Neuronal stem cell (in vitro differentiated cells): ENCODE data around the gene PARD6A. TPM values are rescaled to one million over a fixed set of nuclear protein-coding genes. Genes with fewer than 3 reads are reported as not detected.

Experiments used
- DNase-seq: peaks from one replicate; pipeline ENCODE4 v3.0.0-alpha.2; 2013; ENCODE audit warnings: low spot score
- H2AFZ ChIP-seq: one replicate; pipeline ENCODE4 v1.6.1; 2013; ENCODE audit warnings: mild to moderate bottlenecking, low read length, inconsistent platforms
- H2AK5ac ChIP-seq: 2 replicates; pipeline ENCODE4 v1.6.1; 2013; ENCODE audit warnings: low read depth, mild to moderate bottlenecking, inconsistent platforms, low read length, moderate library complexity, mixed read lengths
- H2BK120ac ChIP-seq: 2 replicates; pipeline ENCODE4 v1.6.1; 2013; ENCODE audit warnings: low read depth, mild to moderate bottlenecking, inconsistent platforms, low read length, moderate library complexity, mixed read lengths
- H2BK12ac ChIP-seq: one replicate; pipeline ENCODE4 v1.6.1; 2013; ENCODE audit warnings: low read length, inconsistent platforms
- H2BK15ac ChIP-seq: 2 replicates; pipeline ENCODE4 v1.6.1; 2013; ENCODE audit warnings: mild to moderate bottlenecking, low read length, inconsistent platforms, mixed read lengths
- H2BK5ac ChIP-seq: one replicate; pipeline ENCODE4 v1.6.1; 2013; ENCODE audit warnings: inconsistent platforms, mild to moderate bottlenecking, low read length, moderate library complexity
- H3K14ac ChIP-seq: one replicate; pipeline ENCODE4 v1.6.1; 2013; ENCODE audit warnings: low read length, inconsistent platforms
- H3K18ac ChIP-seq: 2 replicates; pipeline ENCODE4 v1.6.1; 2013; ENCODE audit warnings: low read length, inconsistent platforms
- H3K23ac ChIP-seq: 2 replicates; pipeline ENCODE4 v1.6.1; 2013; ENCODE audit warnings: low read depth, mild to moderate bottlenecking, mixed read lengths, low read length, inconsistent platforms; ENCODE audit not compliant: poor library complexity
- H3K27ac ChIP-seq: replicated peaks from 3 replicates; pipeline ENCODE4 v1.5.1; 2013; ENCODE audit warnings: low read length, inconsistent platforms
- H3K27me3 ChIP-seq, 3 experiments: 2 replicates each; pipeline ENCODE4 v1.6.1; 2013; ENCODE audit warnings: low read length in 3 of 3, mild to moderate bottlenecking in 2 of 3, inconsistent platforms in 1 of 3, low read depth in 1 of 3, mixed read lengths in 1 of 3, moderate library complexity in 1 of 3; ENCODE audit not compliant: control insufficient read depth in 3 of 3, insufficient read depth in 3 of 3
- H3K36me3 ChIP-seq, 2 donors: replicated peaks in 1 of 2; 2 replicates each; pipeline ENCODE4 v1.6.1; 2013; ENCODE audit warnings: low read length in 2 of 2; ENCODE audit not compliant: control insufficient read depth in 2 of 2, insufficient read depth in 2 of 2
- H3K4ac ChIP-seq: 2 replicates; pipeline ENCODE4 v1.6.1; 2013; ENCODE audit warnings: inconsistent platforms, mild to moderate bottlenecking, low read length, moderate library complexity
- H3K4me1 ChIP-seq, 2 donors: 1 replicate in 1 of 2; 2 replicates in 1 of 2; pipeline ENCODE4 v1.6.1; 2013; ENCODE audit warnings: low read length in 2 of 2, low read depth in 1 of 2; ENCODE audit not compliant: control insufficient read depth in 2 of 2, insufficient read depth in 1 of 2
- H3K4me2 ChIP-seq: one replicate; pipeline ENCODE4 v1.6.1; 2013; ENCODE audit warnings: mild to moderate bottlenecking, low read length, inconsistent platforms; ENCODE audit not compliant: insufficient read depth, poor library complexity, severe bottlenecking
- H3K4me3 ChIP-seq, 2 donors: 2 replicates each; pipeline ENCODE4 v1.5.1; 2013; ENCODE audit warnings: low read length in 2 of 2, mild to moderate bottlenecking in 2 of 2, inconsistent platforms in 1 of 2, moderate library complexity in 1 of 2
- H3K79me1 ChIP-seq: one replicate; pipeline ENCODE4 v1.6.1; 2013; ENCODE audit warnings: low read depth, mild to moderate bottlenecking, inconsistent platforms, low read length, moderate library complexity
- H3K9ac ChIP-seq: one replicate; pipeline ENCODE4 v1.6.1; 2013; ENCODE audit warnings: mild to moderate bottlenecking, low read depth, low read length, inconsistent platforms; ENCODE audit not compliant: poor library complexity
- H3K9me3 ChIP-seq, 2 donors: replicated peaks in 1 of 2; 2 replicates each; pipeline versions ENCODE3 to v1.6.1; 2013; ENCODE audit warnings: low read length in 2 of 2, mild to moderate bottlenecking in 2 of 2, inconsistent platforms in 1 of 2, low read depth in 1 of 2, mixed read lengths in 1 of 2, moderate library complexity in 1 of 2; ENCODE audit not compliant: control insufficient read depth in 2 of 2, insufficient read depth in 1 of 2
- H4K8ac ChIP-seq: one replicate; pipeline ENCODE4 v1.6.1; 2013; ENCODE audit warnings: low read depth, mild to moderate bottlenecking, inconsistent platforms, low read length, moderate library complexity
- H4K91ac ChIP-seq: one replicate; pipeline ENCODE4 v1.6.1; 2013; ENCODE audit warnings: low read length, low read depth, mild to moderate bottlenecking, inconsistent platforms; ENCODE audit not compliant: poor library complexity
- WGBS, 2 donors: extraction: QIAGEN DNeasy Blood & Tissue Kit; methylation state at CpG; one replicate each; pipeline ENCODE4 v1.1.7; 2013; ENCODE audit warnings: missing lambda C conversion rate in 2 of 2, mixed read lengths in 1 of 2; ENCODE audit not compliant: insufficient read length in 2 of 2, insufficient replicate concordance in 1 of 2; ENCODE audit errors: extremely low coverage in 2 of 2; 5-methylcytosine and 5-hydroxymethylcytosine counted together
- polyA plus RNA-seq, 2 experiments: library from polyadenylated mRNA; stranded (reverse); fragments of 200-250 nt; gene quantifications; one replicate each; pipeline ENCODE4 v1.2.3, GENCODE V29; 2013

PARD6A gene, protein sequence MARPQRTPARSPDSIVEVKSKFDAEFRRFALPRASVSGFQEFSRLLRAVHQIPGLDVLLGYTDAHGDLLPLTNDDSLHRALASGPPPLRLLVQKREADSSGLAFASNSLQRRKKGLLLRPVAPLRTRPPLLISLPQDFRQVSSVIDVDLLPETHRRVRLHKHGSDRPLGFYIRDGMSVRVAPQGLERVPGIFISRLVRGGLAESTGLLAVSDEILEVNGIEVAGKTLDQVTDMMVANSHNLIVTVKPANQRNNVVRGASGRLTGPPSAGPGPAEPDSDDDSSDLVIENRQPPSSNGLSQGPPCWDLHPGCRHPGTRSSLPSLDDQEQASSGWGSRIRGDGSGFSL
- 8.5 TPM for polyA plus RNA-seq (2013, experiment 1 of 2)
- 8.0 TPM for polyA plus RNA-seq (2013, experiment 2 of 2)

GRCh38 chr16:67660564-67661028 is at the start of gene PARD6A:
Gene PARD6A, plus strand, starts transcription at chr16:67660960. Its CDS starts 79 bp downstream, at chr16:67661039.
- peak within 1 kb of the TSS; percentile 93 for H3K4me2 ChIP-seq
- no peaks in the 10 kb centered on the region for H3K9me3 ChIP-seq
- H3K18ac ChIP-seq = peak within 1 kb of the TSS; percentile 97
- H3K79me1 ChIP-seq = peaks cover 10% of the 10 kb centered on the region
- H2BK12ac ChIP-seq = peak within 1 kb of the TSS; percentile 34
- WGBS, 2 donors = no CpG with 5 or more reads among the region's 48 CpGs
- peak within 1 kb of the TSS; percentile 84 for H2BK120ac ChIP-seq
- DNase-seq = peak; percentile 96
- H3K9ac ChIP-seq = peak within 1 kb of the TSS; percentile 99
- H3K23ac ChIP-seq = peak within 1 kb of the TSS; percentile 92
- H3K4me1 ChIP-seq = peaks cover 7 to 12% of the 10 kb centered on the region in 2 donors
- peak within 1 kb of the TSS; percentile 91 for H2BK5ac ChIP-seq
- H2AK5ac ChIP-seq = peak within 1 kb of the TSS; percentile 81
- H3K27ac ChIP-seq = peak within 1 kb of the TSS; percentile 51
- peaks cover 11 to 61% of the 10 kb centered on the region in 2 donors for H3K36me3 ChIP-seq
- peak within 1 kb of the TSS; percentile 70 to 93 for H3K4me3 ChIP-seq
- peaks cover 0 to 2% (median 0%) of the 10 kb centered on the region in 3 experiments for H3K27me3 ChIP-seq
- H3K4ac ChIP-seq = peak within 1 kb of the TSS; percentile 30
- peak within 1 kb of the TSS; percentile 17 for H3K14ac ChIP-seq
- no peak within 1 kb of the TSS for H4K8ac ChIP-seq
- H2BK15ac ChIP-seq = peak within 1 kb of the TSS; percentile 64
- peak within 1 kb of the TSS; percentile 88 for H2AFZ ChIP-seq
- peak within 1 kb of the TSS; percentile 22 for H4K91ac ChIP-seq

- no peak overlapping the region for H3K27ac ChIP-seq
- no peak overlapping the region for H3K4me3 ChIP-seq
- no peaks in the 10 kb centered on the region for H3K79me1 ChIP-seq
- H3K27me3 ChIP-seq = no peaks in the 10 kb centered on the region
- no peak overlapping the region for H4K8ac ChIP-seq
- no peak overlapping the region for H3K23ac ChIP-seq
- H2BK12ac ChIP-seq = no peak overlapping the region
- H2AFZ ChIP-seq = no peak overlapping the region
- DNase-seq = no peak
- H3K18ac ChIP-seq = no peak overlapping the region
- no peak overlapping the region for H2BK120ac ChIP-seq
- no CpG with 5 or more reads among the region's 10 CpGs for WGBS, 2 donors
- no peak overlapping the region for H3K14ac ChIP-seq
- no peak overlapping the region for H2AK5ac ChIP-seq
- no peak overlapping the region for H2BK5ac ChIP-seq
- H3K36me3 ChIP-seq = peaks cover 21 to 91% of the 10 kb centered on the region in 2 donors
- H3K4me1 ChIP-seq = no peaks in the 10 kb centered on the region
- H2BK15ac ChIP-seq = no peak overlapping the region
- no peak overlapping the region for H3K9ac ChIP-seq
- H3K4me2 ChIP-seq = no peak overlapping the region
- H4K91ac ChIP-seq = no peak overlapping the region
- no peak overlapping the region for H3K4ac ChIP-seq
- H3K9me3 ChIP-seq = peaks cover 0 to 3% of the 10 kb centered on the region in 2 donors
These were observed 47.0 kb upstream of the PARD6A start for GRCh38 chr16:67613808-67614207.

GRCh38 chr16:67628216-67628615 is 32.5 kb upstream of the PARD6A start:
- no CpG with 5 or more reads among the region's 14 CpGs for WGBS, 2 donors
- H4K91ac ChIP-seq = no peak overlapping the region
- H3K14ac ChIP-seq = no peak overlapping the region
- H2AFZ ChIP-seq = no peak overlapping the region
- H3K36me3 ChIP-seq = peaks cover 52 to 90% of the 10 kb centered on the region in 2 donors
- H3K4me3 ChIP-seq = peak overlapping the region in 1 of 2 donors; percentile 28
- no peak overlapping the region for H3K4ac ChIP-seq
- no peak overlapping the region for H3K4me2 ChIP-seq
- no peak overlapping the region for H3K9ac ChIP-seq
- H4K8ac ChIP-seq = no peak overlapping the region
- H3K27ac ChIP-seq = no peak overlapping the region
- no peaks in the 10 kb centered on the region for H3K9me3 ChIP-seq
- no peak overlapping the region for H3K23ac ChIP-seq
- H2BK5ac ChIP-seq = no peak overlapping the region
- no peaks in the 10 kb centered on the region for H3K79me1 ChIP-seq
- no peak for DNase-seq
- no peak overlapping the region for H2BK15ac ChIP-seq
- no peak overlapping the region for H2AK5ac ChIP-seq
- no peak overlapping the region for H3K18ac ChIP-seq
- H2BK12ac ChIP-seq = no peak overlapping the region
- H3K4me1 ChIP-seq = no peaks in the 10 kb centered on the region
- H2BK120ac ChIP-seq = no peak overlapping the region
- H3K27me3 ChIP-seq = no peaks in the 10 kb centered on the region

GRCh38 chr16:67632415-67633172 is 28.2 kb upstream of the PARD6A start:
- H4K91ac ChIP-seq = no peak overlapping the region
- no peak overlapping the region for H3K14ac ChIP-seq
- WGBS, 2 donors = no CpG with 5 or more reads among the region's 7 CpGs
- no peak overlapping the region for H2BK12ac ChIP-seq
- no peak overlapping the region for H3K4ac ChIP-seq
- no peak overlapping the region for H4K8ac ChIP-seq
- no peak overlapping the region for H3K9ac ChIP-seq
- no peak for DNase-seq
- H3K36me3 ChIP-seq = peaks cover 42 to 91% of the 10 kb centered on the region in 2 donors
- no peak overlapping the region for H2AFZ ChIP-seq
- no peak overlapping the region for H3K23ac ChIP-seq
- H3K18ac ChIP-seq = no peak overlapping the region
- no peaks in the 10 kb centered on the region for H3K9me3 ChIP-seq
- no peak overlapping the region for H2BK5ac ChIP-seq
- H2BK15ac ChIP-seq = no peak overlapping the region
- no peaks in the 10 kb centered on the region for H3K4me1 ChIP-seq
- H3K4me2 ChIP-seq = no peak overlapping the region
- no peak overlapping the region for H2BK120ac ChIP-seq
- H3K4me3 ChIP-seq = no peak overlapping the region
- no peaks in the 10 kb centered on the region for H3K27me3 ChIP-seq
- no peak overlapping the region for H3K27ac ChIP-seq
- no peak overlapping the region for H2AK5ac ChIP-seq
- no peaks in the 10 kb centered on the region for H3K79me1 ChIP-seq
